22Rv1 (cell line): ENCODE measurements around the gene HS6ST3.

Source experiments
- H3K27ac ChIP-seq: fragments of 450-650 bp; 2 replicates; pipeline ENCODE4 v1.5.1; 2017
- ZFX ChIP-seq: fragments of 450-650 bp; IDR thresholded peaks from 2 replicates; pipeline ENCODE4 v1.6.1; 2017; ENCODE audit warnings: antibody characterized with exemption, borderline replicate concordance
- TF ChIP-seq, protein P1 (sequence below): fragments of 450-650 bp; IDR thresholded peaks from 2 replicates; pipeline ENCODE4 v1.5.1; 2017; ENCODE audit warnings: mild to moderate bottlenecking

Gene HS6ST3

GRCh38 chr13:96671073-96671472 lies 581.2 kb downstream of the HS6ST3 start:
- TF ChIP-seq, protein P1, sequence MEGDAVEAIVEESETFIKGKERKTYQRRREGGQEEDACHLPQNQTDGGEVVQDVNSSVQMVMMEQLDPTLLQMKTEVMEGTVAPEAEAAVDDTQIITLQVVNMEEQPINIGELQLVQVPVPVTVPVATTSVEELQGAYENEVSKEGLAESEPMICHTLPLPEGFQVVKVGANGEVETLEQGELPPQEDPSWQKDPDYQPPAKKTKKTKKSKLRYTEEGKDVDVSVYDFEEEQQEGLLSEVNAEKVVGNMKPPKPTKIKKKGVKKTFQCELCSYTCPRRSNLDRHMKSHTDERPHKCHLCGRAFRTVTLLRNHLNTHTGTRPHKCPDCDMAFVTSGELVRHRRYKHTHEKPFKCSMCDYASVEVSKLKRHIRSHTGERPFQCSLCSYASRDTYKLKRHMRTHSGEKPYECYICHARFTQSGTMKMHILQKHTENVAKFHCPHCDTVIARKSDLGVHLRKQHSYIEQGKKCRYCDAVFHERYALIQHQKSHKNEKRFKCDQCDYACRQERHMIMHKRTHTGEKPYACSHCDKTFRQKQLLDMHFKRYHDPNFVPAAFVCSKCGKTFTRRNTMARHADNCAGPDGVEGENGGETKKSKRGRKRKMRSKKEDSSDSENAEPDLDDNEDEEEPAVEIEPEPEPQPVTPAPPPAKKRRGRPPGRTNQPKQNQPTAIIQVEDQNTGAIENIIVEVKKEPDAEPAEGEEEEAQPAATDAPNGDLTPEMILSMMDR: no peak
- TF ChIP-seq ZFX: no peak
- H3K27ac ChIP-seq: no peak overlapping the region

DNA sequence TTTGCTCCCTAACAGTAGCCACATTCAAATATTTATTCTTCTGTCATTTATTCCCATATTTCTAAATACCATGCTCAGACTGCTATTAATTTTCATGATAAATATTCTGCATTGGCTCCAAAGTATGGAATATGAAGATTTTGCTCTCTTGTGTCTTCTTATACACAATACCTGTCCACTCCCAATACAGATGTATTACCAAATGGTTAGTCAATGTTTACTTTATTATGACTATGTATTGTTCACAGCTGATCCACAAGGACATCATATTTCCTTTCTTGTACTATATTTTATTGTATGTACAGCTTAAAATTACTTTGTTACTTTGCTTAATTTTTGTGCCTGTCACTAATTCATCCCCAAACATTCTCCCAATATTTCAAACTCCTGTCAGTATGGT lies 582.1 kb downstream of the HS6ST3 start:
- TF ChIP-seq, protein P1: no peak
- TF ChIP-seq ZFX: no peak
- H3K27ac ChIP-seq: no peak overlapping the region

- no peak overlapping the region for H3K27ac ChIP-seq
- TF ChIP-seq ZFX: no peak
- TF ChIP-seq, protein P1: no peak
Observed at GRCh38 chr13:96673825-96674224, 583.9 kb downstream of the HS6ST3 start.

DNA sequence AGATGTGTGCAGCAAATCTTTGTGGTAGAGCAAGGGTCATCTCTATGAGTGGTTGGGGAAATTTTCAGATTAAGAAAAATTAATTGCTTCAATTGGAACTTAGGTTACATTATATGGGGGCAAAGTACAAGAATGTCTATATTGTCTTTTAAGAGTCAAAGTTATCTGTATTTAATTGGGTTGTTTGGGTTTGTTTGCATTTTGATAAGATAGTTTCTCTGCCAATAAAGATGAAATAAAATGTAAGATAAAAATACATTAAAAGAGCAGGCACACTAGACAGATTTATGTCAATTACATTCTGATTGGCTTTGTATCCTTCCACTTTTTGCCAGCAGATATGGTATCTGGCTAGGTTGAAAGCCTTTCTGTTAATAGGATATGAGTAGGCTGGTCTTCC lies 587.1 kb downstream of the HS6ST3 start:
- no peak overlapping the region for H3K27ac ChIP-seq
- TF ChIP-seq ZFX: no peak
- TF ChIP-seq, protein P1: no peak

DNA sequence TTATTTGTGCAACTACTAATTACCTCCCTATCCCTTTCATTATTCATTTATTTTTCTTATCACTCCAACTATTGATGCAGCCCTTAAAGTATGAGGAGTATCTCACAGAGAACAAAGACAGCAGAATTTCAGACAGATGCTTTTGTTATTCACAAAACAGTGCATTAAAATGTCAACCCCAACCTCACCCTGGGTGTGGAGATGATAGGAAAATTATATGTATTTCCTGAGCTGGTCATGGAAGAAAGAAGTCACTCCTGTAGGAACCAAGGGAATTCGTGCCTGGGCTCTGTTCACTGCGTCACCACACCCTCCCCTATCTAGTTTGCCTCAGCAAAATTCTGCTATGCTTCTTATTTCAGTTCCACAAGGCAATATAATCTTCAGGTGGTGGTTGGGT lies 588.9 kb downstream of the HS6ST3 start:
- no peak overlapping the region for H3K27ac ChIP-seq

DNA sequence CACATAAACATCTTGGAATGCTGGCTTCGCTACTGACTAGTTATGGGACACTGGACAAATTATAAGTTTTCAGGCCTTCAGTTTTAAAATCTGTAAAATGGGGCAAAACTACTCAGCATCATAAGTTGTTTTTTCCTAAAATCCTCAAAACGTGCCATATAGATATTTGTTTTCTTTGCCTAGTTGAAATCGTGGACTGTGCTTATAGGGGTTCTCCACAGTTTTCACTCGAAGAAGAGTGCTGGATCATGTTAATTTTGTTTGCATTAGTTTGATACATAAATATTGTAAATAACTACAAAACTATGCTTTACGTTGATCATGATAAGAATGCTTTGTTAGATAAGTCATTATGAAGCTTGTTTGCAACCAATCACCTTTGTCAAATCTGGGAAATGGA lies 591.0 kb downstream of the HS6ST3 start:
- H3K27ac ChIP-seq: no peak overlapping the region
- TF ChIP-seq, protein P1: no peak
- no peak for TF ChIP-seq ZFX

More for the DNA sequence above, 588.9 kb downstream of the HS6ST3 start:
- TF ChIP-seq, protein P1: no peak
- TF ChIP-seq ZFX: no peak

GRCh38 chr13:96681766-96682165 lies 591.9 kb downstream of the HS6ST3 start:
- TF ChIP-seq ZFX: no peak
- TF ChIP-seq, protein P1: no peak
- no peak overlapping the region for H3K27ac ChIP-seq
